ENCODE data around the gene AFF4.
A peak's percentile ranks its signal among the peaks of the same experiment; 100 is the strongest.
"Not testable (repeated sequence)": the region's sequence is repeated elsewhere in the genome, so short reads cannot be mapped to it uniquely, and the experiment has no call there.

Gene AFF4

GRCh38 chr5:132963171-132964104 lies at the start of gene AFF4:
TSS of gene AFF4 (minus strand) at chr5:132963634. CDS start at chr5:132937189, 26,445 bp downstream.
- Histone ChIP-seq H3K9me3 (replicated peaks in 1 of 11) (no peaks in the 10 kb centered on the region), H3K4me2 (peak within 1 kb of the TSS; percentile 79 to 93 (median 84)), H3K27ac (peak within 1 kb of the TSS; percentile 86 to 98 (median 91)), H3K27me3 (no peaks in the 10 kb centered on the region), H4K20me1 (peaks cover 31 to 46% (median 39%) of the 10 kb centered on the region in 11 experiments), H3K36me3 (peaks cover 0 to 30% (median 14%) of the 10 kb centered on the region in 11 experiments; a peak in 16 of 22 replicates), H3K4me1 (peaks cover 15 to 40% (median 23%) of the 10 kb centered on the region in 10 experiments), H3K4me3 (peak within 1 kb of the TSS; percentile 69 to 93 (median 84)), H3K9ac (peak within 1 kb of the TSS; percentile 91 to 100 (median 95))
- no peak for TF ChIP-seq Cebpa-rat (IDR thresholded peaks at IDR 0.05)

- not testable (repeated sequence) for H3K27me3 ChIP-seq, H3K4me1 ChIP-seq, H3K9ac ChIP-seq, H3K4me2 ChIP-seq, H3K4me3 ChIP-seq, H3K27ac ChIP-seq
- Histone ChIP-seq H3K36me3 (peaks cover 61 to 98% (median 88%) of the 10 kb centered on the region in 11 experiments), H3K9me3 (replicated peaks in 1 of 11) (peaks cover 0 to 42% (median 33%) of the 10 kb centered on the region in 11 experiments; a peak in 18 of 22 replicates), H4K20me1 (peaks cover 0 to 13% (median 0%) of the 10 kb centered on the region in 11 experiments; a peak in 6 of 22 replicates)
Observed at GRCh38 chr5:133008455-133008854, 45.0 kb upstream of the AFF4 start.

GRCh38 chr5:133006653-133007052 lies 43.2 kb upstream of the AFF4 start:
- Histone ChIP-seq H3K27ac (no peak overlapping the region), H4K20me1 (peaks cover 0 to 8% (median 0%) of the 10 kb centered on the region in 11 experiments; a peak in 3 of 22 replicates), H3K36me3 (peaks cover 73 to 98% (median 94%) of the 10 kb centered on the region in 11 experiments), H3K27me3 (no peaks in the 10 kb centered on the region), H3K9ac (no peak overlapping the region), H3K4me2 (no peak overlapping the region), H3K4me3 (no peak overlapping the region), H3K4me1 (no peaks in the 10 kb centered on the region), H3K9me3 (replicated peaks in 1 of 11) (peaks cover 0 to 32% (median 25%) of the 10 kb centered on the region in 11 experiments; a peak in 18 of 22 replicates)
- no peak for TF ChIP-seq Cebpa-rat (IDR thresholded peaks at IDR 0.05)

- H4K20me1 ChIP-seq: peaks cover 0 to 6% (median 0%) of the 10 kb centered on the region in 11 experiments; a peak in 1 of 22 replicates
- H3K9me3 ChIP-seq (replicated peaks in 1 of 11): no peaks in the 10 kb centered on the region
- H3K4me3 ChIP-seq: no peak overlapping the region
- no peak overlapping the region for H3K27ac ChIP-seq
- H3K36me3 ChIP-seq: peaks cover 41 to 77% (median 62%) of the 10 kb centered on the region in 11 experiments
- no peak overlapping the region; a peak in 1 of 22 replicates for H3K4me2 ChIP-seq
- no peak for TF ChIP-seq Cebpa-rat (IDR thresholded peaks at IDR 0.05)
- H3K27me3 ChIP-seq: no peaks in the 10 kb centered on the region
- H3K4me1 ChIP-seq: peaks cover 0 to 11% (median 0%) of the 10 kb centered on the region in 10 experiments; a peak in 3 of 20 replicates
- H3K9ac ChIP-seq: no peak overlapping the region
Observed at GRCh38 chr5:132999246-132999645, 35.8 kb upstream of the AFF4 start.

GRCh38 chr5:132998556-132998955 lies 35.1 kb upstream of the AFF4 start:
- Histone ChIP-seq H3K4me2 (peak overlapping the region in 1 of 11 experiments; percentile 5; a peak in 1 of 22 replicates), H3K9me3 (replicated peaks in 1 of 11) (no peaks in the 10 kb centered on the region), H3K4me1 (peaks cover 0 to 11% (median 0%) of the 10 kb centered on the region in 10 experiments; a peak in 3 of 20 replicates), H3K36me3 (peaks cover 34 to 71% (median 56%) of the 10 kb centered on the region in 11 experiments), H3K27ac (no peak overlapping the region), H3K4me3 (no peak overlapping the region), H4K20me1 (peaks cover 0 to 6% (median 0%) of the 10 kb centered on the region in 11 experiments; a peak in 1 of 22 replicates), H3K9ac (no peak overlapping the region), H3K27me3 (no peaks in the 10 kb centered on the region)
- no peak for TF ChIP-seq Cebpa-rat (IDR thresholded peaks at IDR 0.05)

- Histone ChIP-seq H3K27me3 (no peaks in the 10 kb centered on the region), H3K4me1 (peaks cover 0 to 11% (median 0%) of the 10 kb centered on the region in 10 experiments; a peak in 3 of 20 replicates), H4K20me1 (peaks cover 0 to 6% (median 0%) of the 10 kb centered on the region in 11 experiments; a peak in 1 of 22 replicates), H3K36me3 (peaks cover 12 to 48% (median 35%) of the 10 kb centered on the region in 11 experiments; a peak in 20 of 22 replicates), H3K27ac (no peak overlapping the region), H3K9ac (no peak overlapping the region), H3K4me3 (no peak overlapping the region), H3K9me3 (replicated peaks in 1 of 11) (no peaks in the 10 kb centered on the region), H3K4me2 (no peak overlapping the region)
- no peak for TF ChIP-seq Cebpa-rat (IDR thresholded peaks at IDR 0.05)
Observed at GRCh38 chr5:132996307-132996706, 32.9 kb upstream of the AFF4 start.

- peaks cover 0 to 13% (median 4%) of the 10 kb centered on the region in 11 experiments; a peak in 12 of 22 replicates for H3K9me3 ChIP-seq (replicated peaks in 1 of 11)
- no peak overlapping the region for H3K4me3 ChIP-seq
- no peaks in the 10 kb centered on the region for H3K27me3 ChIP-seq
- H3K4me1 ChIP-seq: no peaks in the 10 kb centered on the region
- H3K36me3 ChIP-seq: no peaks in the 10 kb centered on the region
- TF ChIP-seq Cebpa-rat (IDR thresholded peaks at IDR 0.05): no peak
- H3K9ac ChIP-seq: no peak overlapping the region
- H3K27ac ChIP-seq: no peak overlapping the region
- no peak overlapping the region for H3K4me2 ChIP-seq
- H4K20me1 ChIP-seq: no peaks in the 10 kb centered on the region
Observed at GRCh38 chr5:132987531-132988408, 24.3 kb upstream of the AFF4 start.

GRCh38 chr5:132982971-132983370 lies 19.5 kb upstream of the AFF4 start:
- peaks cover 0 to 31% (median 15%) of the 10 kb centered on the region in 11 experiments; a peak in 16 of 22 replicates for H3K9me3 ChIP-seq (replicated peaks in 1 of 11)
- H3K4me2 ChIP-seq, H4K20me1 ChIP-seq, H3K27me3 ChIP-seq, H3K9ac ChIP-seq, H3K36me3 ChIP-seq, H3K27ac ChIP-seq, H3K4me3 ChIP-seq: not testable (repeated sequence)
- peaks cover 0 to 20% (median 0%) of the 10 kb centered on the region in 10 experiments; a peak in 8 of 20 replicates for H3K4me1 ChIP-seq

Measured in BLaER1 treated with 17β-estradiol and CSF1 and Interleukin-3, amounts not matched to agents 10 nM and 100 nM (cell line).